Activated CD8-positive, alpha-beta memory T cell treated with anti-CD3 and anti-CD28 coated beads, Interleukin-2, amount 50 U/mL, for 1 hour (primary cell): Measurements from ENCODE around the gene AMOTL1.

Experiments
- DNase-seq: peaks from one replicate; pipeline ENCODE4 v3.0.0-alpha.2; 2020; ENCODE audit errors: extremely low read depth

Gene AMOTL1

DNA sequence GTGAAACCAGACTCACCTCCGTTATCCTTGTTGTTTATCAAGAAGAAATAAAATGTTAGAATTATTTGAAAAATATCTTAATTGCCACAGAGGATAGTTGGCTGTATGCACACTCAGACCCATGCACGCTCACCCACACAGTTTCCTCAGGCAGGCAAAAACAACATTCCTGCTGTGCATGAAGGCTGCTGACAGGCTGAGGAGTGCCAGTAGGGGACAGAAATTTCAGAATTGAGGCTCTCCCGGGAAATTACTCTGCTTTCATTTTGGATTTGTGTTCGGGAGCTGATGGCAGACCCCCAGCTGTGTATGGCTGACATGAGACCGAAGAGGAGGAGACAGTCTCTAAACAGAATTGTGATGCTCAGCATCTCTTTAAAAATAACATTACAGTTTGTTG lies 87.5 kb downstream of the AMOTL1 start:
- no peak for DNase-seq

GRCh38 chr11:94856443-94856842 lies 88.3 kb downstream of the AMOTL1 start:
- no peak for DNase-seq

- DNase-seq = no peak
These were observed 89.2 kb downstream of the AMOTL1 start for GRCh38 chr11:94857337-94857736.

- DNase-seq = no peak
These were observed 90.0 kb downstream of the AMOTL1 start for GRCh38 chr11:94858012-94858705.

DNA sequence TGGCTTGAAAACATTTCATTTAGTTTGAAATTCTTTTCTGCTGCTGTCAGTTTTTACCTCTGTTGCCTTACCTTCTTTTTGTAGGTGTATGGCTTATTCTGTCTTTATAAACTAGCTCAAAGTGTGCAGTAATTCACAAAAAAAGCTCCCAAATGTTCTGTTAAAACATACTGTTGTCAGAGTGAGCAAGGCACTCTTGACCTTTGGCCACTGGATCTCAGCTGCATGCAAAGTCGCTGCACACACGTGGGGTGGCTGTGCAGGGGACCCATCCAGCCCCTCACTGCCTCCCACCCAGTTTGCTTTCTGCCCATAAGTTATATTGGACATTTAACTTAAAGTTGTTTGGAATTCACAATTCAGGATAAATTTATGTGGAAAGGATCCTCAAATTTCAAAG lies 92.2 kb downstream of the AMOTL1 start:
- no peak for DNase-seq

GRCh38 chr11:94861306-94861845 lies 93.2 kb downstream of the AMOTL1 start:
- no peak for DNase-seq

- no peak for DNase-seq
These were observed 95.0 kb downstream of the AMOTL1 start for GRCh38 chr11:94862926-94863880.

- DNase-seq = no peak
These were observed 96.4 kb downstream of the AMOTL1 start for GRCh38 chr11:94864506-94865045.

DNA sequence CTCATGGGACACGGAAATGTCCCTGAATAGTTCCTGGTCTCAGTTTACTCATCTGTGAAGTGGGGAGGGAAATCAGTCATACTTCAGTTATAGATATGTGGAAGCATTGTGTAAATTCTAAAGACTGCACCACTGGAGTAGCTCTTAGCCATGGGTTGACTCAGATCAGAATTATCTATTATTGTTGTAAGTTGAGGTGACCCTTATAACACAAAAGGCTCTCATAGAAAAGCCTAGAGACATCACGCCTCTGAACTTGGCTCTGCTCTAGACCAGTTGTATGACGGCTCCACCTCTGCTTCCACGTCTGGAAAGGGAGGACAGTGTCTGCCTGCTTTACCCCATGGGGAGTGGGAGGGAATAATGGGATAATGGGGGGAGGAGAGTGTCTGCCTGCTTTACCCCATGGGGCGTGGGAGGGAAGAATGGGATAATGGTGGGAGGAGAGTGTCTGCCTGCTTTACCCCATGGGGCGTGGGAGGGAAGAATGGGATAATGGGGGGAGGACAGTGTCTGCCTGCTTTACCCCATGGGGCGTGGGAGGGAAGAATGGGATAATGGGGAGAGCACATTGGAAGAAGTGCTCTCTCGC lies 98.2 kb downstream of the AMOTL1 start:
- no peak for DNase-seq

DNA sequence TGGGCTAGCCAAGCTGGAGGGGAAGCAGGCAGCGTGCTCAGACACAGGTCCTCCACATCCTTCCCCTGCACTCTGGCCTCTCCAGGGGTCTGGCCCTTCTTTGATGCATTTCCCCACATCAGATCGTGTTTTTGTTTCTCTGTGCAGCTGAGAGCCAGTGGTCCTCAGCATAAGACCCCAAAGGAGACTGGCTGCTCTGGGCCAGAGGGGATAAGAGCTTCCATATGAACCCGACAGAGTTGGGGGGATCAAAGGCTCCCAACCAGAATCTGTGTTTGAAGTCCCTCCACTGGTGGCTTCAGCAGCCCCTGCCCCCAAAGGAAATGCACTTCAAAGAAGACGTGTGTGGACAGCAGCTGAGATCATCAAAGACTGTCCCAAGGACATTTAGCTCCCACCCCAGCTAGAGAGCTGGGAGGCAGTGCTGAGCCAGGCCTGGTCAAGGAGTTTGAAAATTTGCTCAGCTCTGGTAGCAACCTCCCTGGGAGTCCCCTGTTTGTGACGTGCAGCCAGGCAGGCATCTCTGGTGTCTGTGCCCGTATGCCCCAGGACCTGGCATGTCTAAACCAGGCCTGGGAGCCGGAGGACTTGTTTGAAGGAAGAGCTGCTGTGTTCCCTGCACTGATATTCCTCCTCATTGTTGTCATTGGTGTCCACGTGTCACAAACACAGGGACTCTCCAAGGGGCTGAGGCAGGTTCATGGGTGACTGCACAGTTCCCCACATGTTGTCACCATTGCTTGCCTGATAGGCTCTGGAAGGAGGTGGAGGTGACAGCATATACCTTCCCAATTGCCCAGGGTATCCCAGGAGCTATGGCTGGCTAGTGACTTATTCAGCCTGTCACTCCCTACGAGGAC lies 99.0 kb downstream of the AMOTL1 start:
- no peak for DNase-seq

- DNase-seq = no peak
These were observed 100.3 kb downstream of the AMOTL1 start for GRCh38 chr11:94868468-94868867.

- no peak for DNase-seq
These were observed 101.0 kb downstream of the AMOTL1 start for GRCh38 chr11:94869186-94869585.

GRCh38 chr11:94870422-94870821 lies 102.3 kb downstream of the AMOTL1 start:
- no peak for DNase-seq

DNA sequence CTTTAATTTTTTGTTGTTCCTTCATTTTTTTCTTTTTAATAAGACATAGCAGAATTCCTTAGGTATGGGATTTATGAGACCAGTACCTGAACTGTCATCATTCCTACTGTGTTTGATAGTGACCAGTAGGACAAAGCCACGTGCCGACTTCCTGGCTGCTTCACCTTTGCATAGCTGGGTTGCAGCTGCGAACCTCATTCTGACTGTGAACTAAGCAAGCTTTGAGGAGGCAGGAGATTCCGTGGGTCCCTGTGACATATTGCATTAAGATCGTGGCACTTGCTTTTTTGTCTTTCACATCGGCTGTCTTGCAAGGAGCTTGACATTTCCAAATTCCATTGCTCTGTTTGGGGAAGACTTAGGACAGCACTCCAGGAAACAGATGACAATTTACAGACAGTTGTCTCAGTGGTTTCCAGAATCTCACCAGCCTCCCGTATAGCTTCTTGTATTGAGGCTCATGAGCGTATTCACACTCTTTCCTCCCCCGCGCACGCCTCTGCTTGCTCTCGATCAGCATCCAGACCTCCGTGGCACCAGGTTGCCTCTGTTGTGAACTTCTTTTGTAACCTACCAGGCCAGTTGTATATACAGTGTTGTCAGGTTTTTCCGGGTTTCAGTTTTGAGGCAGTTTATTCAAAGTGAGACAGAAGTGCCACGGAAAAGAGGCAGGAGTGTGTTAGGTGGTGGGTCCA lies 103.5 kb downstream of the AMOTL1 start:
- DNase-seq = no peak

- no peak for DNase-seq
These were observed 105.9 kb downstream of the AMOTL1 start for GRCh38 chr11:94873916-94874540.

DNA sequence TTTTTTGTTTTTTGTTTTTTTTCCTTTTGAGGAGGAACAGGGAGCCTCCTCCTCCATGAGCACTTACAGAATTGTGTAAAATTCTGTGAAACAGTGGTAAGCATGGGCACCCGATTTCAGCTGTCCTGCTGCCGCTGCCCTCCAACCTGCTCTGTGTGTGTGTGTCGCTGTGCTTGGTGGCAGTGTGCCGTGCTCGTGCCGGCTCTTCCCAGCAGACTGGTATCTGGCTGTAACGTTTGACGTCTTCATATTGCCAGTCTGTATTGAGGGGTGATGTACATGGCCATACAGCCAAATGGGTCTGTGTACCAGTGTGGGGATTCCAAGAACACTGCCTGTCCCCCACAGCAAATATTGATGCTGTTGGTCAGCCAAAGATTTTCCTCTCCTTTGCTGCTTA lies 108.1 kb downstream of the AMOTL1 start:
- DNase-seq = no peak

GRCh38 chr11:94876645-94877442 lies 108.7 kb downstream of the AMOTL1 start:
- no peak for DNase-seq

GRCh38 chr11:94877443-94878200 lies 109.5 kb downstream of the AMOTL1 start:
- no peak for DNase-seq
